HCT116 (cell line): ENCODE data around the gene MAST4. TPM values are rescaled to one million over a fixed set of nuclear protein-coding genes. Genes with fewer than 3 reads are reported as not detected.

Experiments used
- ATAC-seq: fragments of 200-7000 bp; cut with Tn5 transposase; 2 replicates; pipeline ENCODE4 v1.9.1; 2020; ENCODE audit warnings: mild to moderate bottlenecking, moderate library complexity
- BruUV-seq: library from RNA; stranded (reverse); fragments of 400-500 nt; replicated peaks from 2 replicates; lab custom pipeline; 2021; lab: Mats Ljungman, UMichigan
- CTCF ChIA-PET: fragments of 300-600 bp; sonication (Branson Sonifier 250); formaldehyde crosslinking; loops from one replicate; lab custom pipeline; 2021; ENCODE audit warnings: antibody characterized with exemption; lab: Charles Lee
- POLR2A ChIA-PET: fragments of 300-600, 350-600 bp; sonication (Branson Sonifier 250); formaldehyde crosslinking; loops from one replicate; lab custom pipeline; 2021; ENCODE audit warnings: antibody characterized with exemption; lab: Charles Lee
- RAD21 ChIA-PET, 2 experiments: fragments of 300-600 bp; sonication (Branson Sonifier 250); formaldehyde crosslinking; loops; one replicate each; lab custom pipeline; 2023; ENCODE audit warnings: low total read pairs in 2 of 2; ENCODE audit not compliant: uncharacterized antibody in 2 of 2, unreplicated experiment in 2 of 2, low non-redundant PET in 1 of 2; lab: Charles Lee
- DNase-seq: peaks from one replicate; pipeline ENCODE4 v3.0.0-alpha.2; 2010; ENCODE audit warnings: low read depth, low spot score
- H2AFZ ChIP-seq: fragments of 200-600 bp; shearing (Covaris generic), sonication (generic); 2 replicates; pipeline ENCODE4 v1.6.1; 2017; ENCODE audit warnings: low read depth, mixed run types, mixed read lengths, antibody characterized with exemption, low read length; ENCODE audit not compliant: poor library complexity, severe bottlenecking
- H3K27ac ChIP-seq: 2 replicates; pipeline ENCODE4 v1.5.1; 2012; ENCODE audit warnings: low read depth, low read length
- H3K27me3 ChIP-seq: fragments of 200-600 bp; sonication (generic); 2 replicates; pipeline ENCODE4 v1.6.1; 2016; ENCODE audit warnings: mixed run types, low read length, mixed read lengths; ENCODE audit not compliant: insufficient read depth
- H3K36me3 ChIP-seq, 2 experiments: fragments of 200-500 bp in 1 of 2; fragments of 200-600 bp in 1 of 2; sonication (Bioruptor generic) in 1 of 2; sonication (generic) in 1 of 2; 2 replicates each; pipeline versions ENCODE4 v1.5.1 to v1.6.1; 2014 to 2016; ENCODE audit warnings: low read length in 2 of 2, inconsistent platforms in 1 of 2, mixed read lengths in 1 of 2, mixed run types in 1 of 2; ENCODE audit not compliant: insufficient read depth in 2 of 2, control insufficient read depth in 1 of 2
- H3K4me1 ChIP-seq, 2 experiments: fragments of 200-600 bp in 1 of 2; sonication (generic) in 1 of 2; 2 replicates each; pipeline versions ENCODE4 v1.5.1 to v1.6.1; 2012 to 2017; ENCODE audit warnings: low read length in 2 of 2, inconsistent platforms in 1 of 2, mild to moderate bottlenecking in 1 of 2, mixed read lengths in 1 of 2, mixed run types in 1 of 2, moderate library complexity in 1 of 2; ENCODE audit not compliant: insufficient read depth in 2 of 2, control insufficient read depth in 1 of 2
- H3K4me2 ChIP-seq: fragments of 200-600 bp; sonication (generic); 2 replicates; pipeline ENCODE4 v1.6.1; 2017; ENCODE audit warnings: mixed run types, low read length, mixed read lengths
- H3K4me3 ChIP-seq, 2 experiments: fragments of 200-600 bp in 1 of 2; sonication (generic) in 1 of 2; replicated peaks in 1 of 2; 2 replicates each; pipeline ENCODE4 v1.5.1; 2011 to 2016; ENCODE audit warnings: low read length in 2 of 2, control low read depth in 1 of 2, low read depth in 1 of 2, mild to moderate bottlenecking in 1 of 2, mixed read lengths in 1 of 2, mixed run types in 1 of 2
- H3K79me2 ChIP-seq: fragments of 200-600 bp; sonication (generic); 2 replicates; pipeline ENCODE4 v1.6.1; 2017; ENCODE audit warnings: mild to moderate bottlenecking, mixed run types, low read length, moderate library complexity, mixed read lengths; ENCODE audit not compliant: insufficient read depth
- H3K9ac ChIP-seq: fragments of 200-600 bp; sonication (generic); 2 replicates; pipeline ENCODE4 v1.6.1; 2016; ENCODE audit warnings: low read length, mixed read lengths
- H3K9me2 ChIP-seq: fragments of 200-600 bp; sonication (generic), shearing (Covaris generic); 2 replicates; pipeline ENCODE4 v1.6.1; 2017; ENCODE audit warnings: mixed run types, mild to moderate bottlenecking, moderate library complexity; ENCODE audit not compliant: insufficient read depth
- H3K9me3 ChIP-seq, 2 experiments: fragments of 200-500 bp in 1 of 2; fragments of 200-600 bp in 1 of 2; sonication (Bioruptor generic) in 1 of 2; sonication (generic) in 1 of 2; 2 replicates each; pipeline ENCODE4 v1.6.1; 2014 to 2017; ENCODE audit warnings: low read length in 2 of 2, mixed read lengths in 2 of 2, inconsistent platforms in 1 of 2, low read depth in 1 of 2, mild to moderate bottlenecking in 1 of 2, mixed run types in 1 of 2, moderate library complexity in 1 of 2; ENCODE audit not compliant: control insufficient read depth in 1 of 2, insufficient read depth in 1 of 2
- H4K20me1 ChIP-seq: fragments of 200-600 bp; sonication (generic), shearing (Covaris generic); 2 replicates; pipeline ENCODE4 v1.6.1; 2017; ENCODE audit warnings: mixed run types, mild to moderate bottlenecking, moderate library complexity; ENCODE audit not compliant: insufficient read depth
- ATF3 ChIP-seq: IDR thresholded peaks from 2 replicates; pipeline ENCODE4 v1.6.1; 2012
- CBX3 ChIP-seq: IDR thresholded peaks from 2 replicates; pipeline ENCODE4 v1.6.1; 2012; ENCODE audit warnings: low read depth
- CEBPB ChIP-seq: IDR thresholded peaks from 2 replicates; pipeline ENCODE4 v1.6.1; 2012; ENCODE audit warnings: low read depth
- CTCF ChIP-seq, 3 experiments: fragments of 200-600 bp in 1 of 3; sonication (generic) in 1 of 3; IDR thresholded peaks in 2 of 3; conservative IDR thresholded peaks in 1 of 3; 2 replicates each; pipeline ENCODE4 v1.5.1; 2012 to 2017; ENCODE audit warnings: low read depth in 2 of 3, low read length in 2 of 3, antibody characterized with exemption in 1 of 3, borderline replicate concordance in 1 of 3, control low read depth in 1 of 3, mild to moderate bottlenecking in 1 of 3, mixed read lengths in 1 of 3, mixed run types in 1 of 3, moderate library complexity in 1 of 3; ENCODE audit not compliant: insufficient read depth in 1 of 3
- POLR2AphosphoS5 ChIP-seq: IDR thresholded peaks from 2 replicates; pipeline ENCODE4 v1.6.1; 2011; ENCODE audit warnings: mild to moderate bottlenecking, low read depth, low read length, moderate library complexity
- RAD21 ChIP-seq: IDR thresholded peaks from 2 replicates; pipeline ENCODE4 v1.6.1; 2012; ENCODE audit warnings: low read depth, mild to moderate bottlenecking
- REST ChIP-seq: IDR thresholded peaks from 2 replicates; pipeline ENCODE4 v1.6.1; 2012; ENCODE audit warnings: low read depth
- intact Hi-C: fragments of 100-400 bp; cut with micrococcal nuclease; formaldehyde crosslinking; loops from 2 replicates; pipeline ENCODE4 v1.10.0; 2022
- total RNA-seq: library from RNA; stranded (reverse); gene quantifications from one replicate; pipeline ENCODE4 v1.2.1, GENCODE V29; 2021; ENCODE audit not compliant: unreplicated experiment

The MAST4 gene
- total RNA-seq, 1 experiment from 2014 or later = 1.1 TPM

- no peak for ATAC-seq
- Histone ChIP-seq H3K9ac (no peak overlapping the region), H3K27me3 (peaks cover 7% of the 10 kb centered on the region; the same call in 1 of the 2 replicates), H3K4me3 (no peak overlapping the region), H3K4me1 (no peaks in the 10 kb centered on the region), H3K79me2 (no peaks in the 10 kb centered on the region), H3K36me3 (no peaks in the 10 kb centered on the region), H2AFZ (no peak overlapping the region), H3K27ac (no peak overlapping the region), H3K9me3 (no peaks in the 10 kb centered on the region), H3K4me2 (no peak overlapping the region), H3K9me2 (no peaks in the 10 kb centered on the region), H4K20me1 (no peaks in the 10 kb centered on the region)
- TF ChIP-seq CEBPB (no peak), POLR2AphosphoS5 (no peak), REST (no peak), CTCF (IDR thresholded peaks at IDR 0.05 in 2 of 3, conservative IDR thresholded peaks at IDR 0.05 in 1 of 3; ENCODE audit: borderline replicate concordance in 1 of 3, insufficient read depth in 1 of 3, low read depth in 2 of 3, low read length in 2 of 3) (no peak), RAD21 (no peak), CBX3 (no peak), ATF3 (no peak)
- ChIA-PET CTCF (no interaction called here), POLR2A (no interaction called here), RAD21 (no interaction called here)
- no peak for DNase-seq
- intact Hi-C loops = no loop called here
- BruUV-seq = no TSS peak
Measured at GRCh38 chr5:66923922-66924321, 327.7 kb downstream of the MAST4 start.
